SU-DHL-6 (cell line): Measurements from ENCODE around the gene VENTX.

Experiments used
- H2AFZ ChIP-seq: fragments of 200-600 bp; sonication (generic); 2 replicates; pipeline ENCODE4 v1.6.1; 2014; ENCODE audit warnings: low read depth, mild to moderate bottlenecking, moderate library complexity, mixed read lengths, antibody characterized with exemption, low read length; ENCODE audit not compliant: severe bottlenecking
- H3F3A ChIP-seq: fragments of 200-600 bp; shearing (Covaris generic); 2 replicates; pipeline ENCODE4 v1.6.0; 2016; ENCODE audit warnings: antibody characterized with exemption, mild to moderate bottlenecking; ENCODE audit not compliant: insufficient read depth
- H3K27ac ChIP-seq: fragments of 200-600 bp; sonication (generic); 2 replicates; pipeline ENCODE4 v1.5.1; 2016; ENCODE audit warnings: low read depth, mild to moderate bottlenecking, low read length, moderate library complexity, mixed read lengths
- H3K27me3 ChIP-seq: fragments of 200-600 bp; sonication (generic), shearing (Covaris generic); 2 replicates; pipeline ENCODE4 v1.6.0; 2014; ENCODE audit warnings: mild to moderate bottlenecking, low read length
- H3K36me3 ChIP-seq: fragments of 200-600 bp; sonication (generic); 2 replicates; pipeline ENCODE4 v1.6.1; 2014; ENCODE audit warnings: mild to moderate bottlenecking, low read length, mixed read lengths
- H3K4me2 ChIP-seq: fragments of 300-600, 200-600 bp; shearing (Covaris generic), sonication (generic); 2 replicates; pipeline ENCODE4 v1.6.0; 2014; ENCODE audit warnings: low read length, low read depth, mild to moderate bottlenecking; ENCODE audit not compliant: poor library complexity, severe bottlenecking
- H3K4me3 ChIP-seq: fragments of 200-600 bp; sonication (generic); 2 replicates; pipeline ENCODE4 v1.5.1; 2014; ENCODE audit warnings: antibody characterized with exemption, low read length, mild to moderate bottlenecking, mixed read lengths; ENCODE audit not compliant: insufficient read depth, poor library complexity, severe bottlenecking
- H3K79me2 ChIP-seq: fragments of 200-600 bp; sonication (generic); 2 replicates; pipeline ENCODE4 v1.6.1; 2014; ENCODE audit warnings: mild to moderate bottlenecking, low read length, moderate library complexity; ENCODE audit not compliant: insufficient read depth
- H3K9ac ChIP-seq: fragments of 200-600 bp; sonication (generic); 2 replicates; pipeline ENCODE4 v1.7.0; 2014; ENCODE audit warnings: mild to moderate bottlenecking, low read length
- H3K9me2 ChIP-seq: fragments of 200-600 bp; sonication (generic); replicated peaks from 2 replicates; pipeline ENCODE4 v1.6.1; 2014; ENCODE audit warnings: low read length; ENCODE audit not compliant: insufficient read depth
- H3K9me3 ChIP-seq: fragments of 200-600 bp; sonication (generic); 2 replicates; pipeline ENCODE4 v1.6.1; 2014; ENCODE audit warnings: low read length, mixed read lengths; ENCODE audit not compliant: insufficient read depth
- H4K20me1 ChIP-seq: fragments of 200-600 bp; sonication (generic); 2 replicates; pipeline ENCODE4 v1.6.1; 2014; ENCODE audit warnings: low read depth, mild to moderate bottlenecking, antibody characterized with exemption, low read length, moderate library complexity, mixed read lengths
- EZH2phosphoT487 ChIP-seq: fragments of 200-600 bp; sonication (generic), shearing (Covaris generic); conservative IDR thresholded peaks from 2 replicates; pipeline ENCODE4 v1.6.1; 2018; ENCODE audit warnings: mild to moderate bottlenecking, antibody characterized with exemption, low read length, moderate library complexity, mixed read lengths
- TF ChIP-seq, protein P1 (sequence below): fragments of 200-600 bp; sonication (generic); IDR thresholded peaks from one replicate; pipeline ENCODE4 v1.5.1; 2017; ENCODE audit warnings: antibody characterized with exemption, mild to moderate bottlenecking, low read length, moderate library complexity; ENCODE audit not compliant: insufficient read depth, poor library complexity, severe bottlenecking

The VENTX gene

DNA sequence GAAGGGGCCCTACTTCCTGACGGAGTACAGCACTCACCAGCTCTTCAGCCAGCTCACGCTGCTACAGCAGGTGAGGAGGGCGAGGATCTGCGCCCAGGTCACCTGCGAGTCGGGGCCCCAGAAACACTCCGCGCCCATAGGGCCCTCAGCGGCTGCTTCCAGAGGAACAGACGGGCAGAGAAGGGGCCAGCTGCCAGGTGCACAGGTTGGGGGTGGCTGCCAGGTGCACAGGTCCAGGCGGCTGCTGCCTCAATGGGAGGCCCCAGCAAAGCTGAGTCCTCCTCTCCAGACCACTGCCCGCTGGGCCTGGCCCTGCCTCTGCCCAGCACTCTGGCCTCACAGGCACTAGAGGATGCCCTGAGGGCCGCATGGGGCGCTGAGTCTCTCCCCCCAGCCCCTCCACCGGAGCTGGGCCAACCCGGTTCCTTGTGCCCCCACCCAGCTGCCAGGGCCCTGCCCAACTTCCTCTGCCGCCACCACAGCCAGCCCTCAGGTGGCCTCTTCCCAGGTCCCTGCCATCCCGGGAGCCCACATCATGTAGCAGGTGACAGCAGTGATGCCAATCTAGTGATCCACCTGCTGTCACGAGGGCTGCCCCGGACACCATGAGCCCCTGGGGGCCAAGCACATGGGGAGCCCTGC, 24.7 kb upstream of the VENTX start:
- Histone ChIP-seq H3K4me3 (no peak overlapping the region), H3K79me2 (no peaks in the 10 kb centered on the region), H3K4me2 (no peak overlapping the region), H3F3A (no peaks in the 10 kb centered on the region), H2AFZ (no peak overlapping the region), H3K27ac (no peak overlapping the region), H3K36me3 (no peaks in the 10 kb centered on the region), H3K27me3 (no peaks in the 10 kb centered on the region), H3K9me3 (no peaks in the 10 kb centered on the region), H3K9ac (no peak overlapping the region), H3K9me2 (no peaks in the 10 kb centered on the region), H4K20me1 (no peaks in the 10 kb centered on the region)
- TF ChIP-seq EZH2phosphoT487, result no peak
- TF ChIP-seq, protein P1, sequence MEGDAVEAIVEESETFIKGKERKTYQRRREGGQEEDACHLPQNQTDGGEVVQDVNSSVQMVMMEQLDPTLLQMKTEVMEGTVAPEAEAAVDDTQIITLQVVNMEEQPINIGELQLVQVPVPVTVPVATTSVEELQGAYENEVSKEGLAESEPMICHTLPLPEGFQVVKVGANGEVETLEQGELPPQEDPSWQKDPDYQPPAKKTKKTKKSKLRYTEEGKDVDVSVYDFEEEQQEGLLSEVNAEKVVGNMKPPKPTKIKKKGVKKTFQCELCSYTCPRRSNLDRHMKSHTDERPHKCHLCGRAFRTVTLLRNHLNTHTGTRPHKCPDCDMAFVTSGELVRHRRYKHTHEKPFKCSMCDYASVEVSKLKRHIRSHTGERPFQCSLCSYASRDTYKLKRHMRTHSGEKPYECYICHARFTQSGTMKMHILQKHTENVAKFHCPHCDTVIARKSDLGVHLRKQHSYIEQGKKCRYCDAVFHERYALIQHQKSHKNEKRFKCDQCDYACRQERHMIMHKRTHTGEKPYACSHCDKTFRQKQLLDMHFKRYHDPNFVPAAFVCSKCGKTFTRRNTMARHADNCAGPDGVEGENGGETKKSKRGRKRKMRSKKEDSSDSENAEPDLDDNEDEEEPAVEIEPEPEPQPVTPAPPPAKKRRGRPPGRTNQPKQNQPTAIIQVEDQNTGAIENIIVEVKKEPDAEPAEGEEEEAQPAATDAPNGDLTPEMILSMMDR, result no peak

DNA sequence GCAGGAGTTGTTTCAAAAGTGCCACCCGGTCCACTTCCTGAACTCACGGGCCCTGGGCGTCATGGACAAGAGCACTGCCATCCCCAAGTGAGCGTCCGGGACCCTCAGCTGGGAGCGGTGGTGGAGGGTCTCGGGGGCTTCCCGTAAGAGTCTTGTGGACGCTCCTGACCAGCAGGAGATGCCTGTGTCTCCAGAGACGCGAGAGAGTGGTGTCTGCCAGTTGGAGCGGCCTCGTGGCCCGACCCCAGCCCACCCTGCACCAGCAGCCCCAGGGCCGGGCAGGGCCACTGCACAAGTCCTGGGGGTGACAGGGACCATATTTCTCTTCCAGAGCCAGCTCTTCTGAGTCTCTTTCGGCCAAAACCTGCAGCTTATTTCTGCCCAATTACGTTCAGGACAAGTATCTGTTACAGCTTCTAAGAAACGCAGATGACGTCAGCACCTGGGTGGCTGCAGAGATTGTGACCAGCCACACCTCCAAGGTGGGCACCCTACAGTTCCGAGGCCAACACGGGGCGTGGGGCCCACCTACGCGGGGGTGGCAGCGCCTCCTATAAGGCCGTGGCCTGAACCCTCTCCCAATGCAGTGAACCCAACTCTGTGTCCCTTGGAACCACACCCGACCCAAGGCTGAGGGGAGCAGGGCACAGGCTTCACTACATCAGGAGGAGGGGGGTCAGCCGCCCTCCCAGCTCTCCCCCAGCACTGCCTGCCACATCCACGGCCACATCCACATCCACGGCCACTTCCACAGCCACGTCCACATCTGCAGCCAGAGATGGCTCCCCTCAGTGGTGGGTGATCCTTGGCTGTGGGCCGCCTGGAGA, 23.8 kb upstream of the VENTX start:
- Histone ChIP-seq H3K9me2 (no peaks in the 10 kb centered on the region), H3K27me3 (no peaks in the 10 kb centered on the region), H4K20me1 (no peaks in the 10 kb centered on the region), H2AFZ (no peak overlapping the region), H3F3A (no peaks in the 10 kb centered on the region), H3K36me3 (no peaks in the 10 kb centered on the region), H3K9me3 (no peaks in the 10 kb centered on the region), H3K79me2 (no peaks in the 10 kb centered on the region), H3K27ac (no peak overlapping the region), H3K4me3 (no peak overlapping the region), H3K9ac (no peak overlapping the region), H3K4me2 (no peak overlapping the region)
- TF ChIP-seq, protein P1, result no peak
- no peak for TF ChIP-seq EZH2phosphoT487

DNA sequence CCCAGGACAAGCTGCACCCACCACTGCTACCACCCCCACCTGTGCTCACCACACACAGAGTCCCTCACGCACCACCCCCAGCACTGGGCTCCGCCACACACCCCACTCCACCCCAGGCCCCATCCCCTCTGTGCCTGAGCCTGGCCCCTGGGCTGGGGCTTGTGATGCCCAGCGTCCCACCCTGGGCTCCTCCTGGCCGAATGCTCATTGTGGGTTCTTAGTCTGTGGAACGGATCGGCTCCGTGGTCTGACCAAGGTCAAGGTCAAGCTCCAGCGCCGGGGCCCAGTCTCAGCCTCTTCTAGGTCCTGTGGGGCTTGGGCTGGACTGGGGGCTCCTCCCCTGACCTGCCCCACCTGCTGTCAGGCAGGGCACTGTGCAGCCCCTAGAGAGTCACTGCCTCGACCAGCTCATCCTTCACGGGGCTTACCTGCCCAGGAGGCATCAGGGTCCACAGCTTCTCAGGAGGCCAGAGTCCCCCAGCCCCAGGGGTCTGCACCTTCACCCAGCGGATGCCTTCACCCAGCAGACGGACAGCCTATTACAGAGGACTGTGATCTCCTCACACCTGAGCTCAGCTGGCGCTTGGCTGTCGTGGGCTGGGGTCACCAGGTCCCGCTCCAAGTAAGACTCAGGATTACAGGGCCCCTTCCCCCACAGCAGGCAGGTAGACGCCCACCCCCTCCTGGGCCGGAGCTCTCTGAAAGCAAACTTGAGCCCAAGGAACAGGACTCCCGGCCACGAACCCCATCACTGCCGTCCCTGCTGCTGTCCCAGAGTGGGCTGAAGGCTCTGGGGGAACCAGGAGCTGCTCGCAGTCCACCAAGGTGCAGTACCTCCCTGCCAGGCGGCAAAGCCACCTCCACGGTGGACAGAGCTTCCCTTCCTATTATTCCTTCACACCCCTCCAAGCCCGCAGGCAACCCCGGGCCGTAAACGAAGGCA, 22.9 kb upstream of the VENTX start:
- no peaks in the 10 kb centered on the region for H3F3A ChIP-seq
- no peaks in the 10 kb centered on the region for H3K79me2 ChIP-seq
- H3K4me2 ChIP-seq, result no peak overlapping the region
- H3K9me3 ChIP-seq, result no peaks in the 10 kb centered on the region
- no peak overlapping the region for H3K27ac ChIP-seq
- no peaks in the 10 kb centered on the region for H3K36me3 ChIP-seq
- H3K9me2 ChIP-seq, result no peaks in the 10 kb centered on the region
- TF ChIP-seq, protein P1, result no peak
- no peak for TF ChIP-seq EZH2phosphoT487
- H4K20me1 ChIP-seq, result no peaks in the 10 kb centered on the region
- H2AFZ ChIP-seq, result no peak overlapping the region
- H3K9ac ChIP-seq, result no peak overlapping the region
- H3K27me3 ChIP-seq, result no peaks in the 10 kb centered on the region
- no peak overlapping the region for H3K4me3 ChIP-seq
